HG02884 (cell line): Measurements from ENCODE around the gene CNTN4.
"Not testable (repeated sequence)": the region's sequence is repeated elsewhere in the genome, so short reads cannot be mapped to it uniquely, and the experiment has no call there.

Experiments used
- ATAC-seq: cut with Tn5 transposase; IDR thresholded peaks from one replicate; pipeline ENCODE4 v1.9.1; 2021; ENCODE audit warnings: mild to moderate bottlenecking, moderate library complexity; ENCODE audit not compliant: unreplicated experiment

CNTN4 gene

GRCh38 chr3:2771741-2772140 is 673.1 kb downstream of the CNTN4 start:
- ATAC-seq: no peak

- no peak for ATAC-seq
These were observed 674.1 kb downstream of the CNTN4 start for GRCh38 chr3:2772803-2773202.

- no peak for ATAC-seq
These were observed 676.0 kb downstream of the CNTN4 start for GRCh38 chr3:2774481-2775249.

- no peak for ATAC-seq
These were observed 684.6 kb downstream of the CNTN4 start for GRCh38 chr3:2783261-2783660.

GRCh38 chr3:2784627-2785026 is 686.0 kb downstream of the CNTN4 start:
- ATAC-seq: peak; percentile 61

- ATAC-seq: no peak
These were observed 691.7 kb downstream of the CNTN4 start for GRCh38 chr3:2790266-2790815.

- ATAC-seq: no peak
These were observed 693.8 kb downstream of the CNTN4 start for GRCh38 chr3:2792432-2792831.

GRCh38 chr3:2793987-2794386 is 695.3 kb downstream of the CNTN4 start:
- ATAC-seq: no peak

DNA sequence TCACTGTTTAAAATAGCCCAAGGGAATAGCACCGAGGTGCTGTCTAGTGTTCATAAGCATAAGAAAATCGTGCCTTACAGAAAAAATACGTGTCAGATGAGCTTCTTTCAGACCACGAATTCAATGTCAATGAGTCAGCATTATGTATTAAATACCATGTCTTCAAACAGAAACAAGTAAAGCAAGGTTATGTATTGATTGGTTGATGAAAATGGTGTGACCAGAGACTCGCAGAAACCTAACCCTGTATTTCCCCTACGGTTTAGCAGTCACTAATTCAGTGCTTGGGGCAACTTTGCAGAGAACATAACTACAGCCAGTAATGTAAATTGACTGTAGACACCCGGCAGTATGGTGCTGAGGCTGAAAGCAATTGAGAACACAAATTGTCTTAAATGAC is 703.8 kb downstream of the CNTN4 start:
- no peak for ATAC-seq

- ATAC-seq: no peak
These were observed 708.8 kb downstream of the CNTN4 start for GRCh38 chr3:2807514-2807913.

DNA sequence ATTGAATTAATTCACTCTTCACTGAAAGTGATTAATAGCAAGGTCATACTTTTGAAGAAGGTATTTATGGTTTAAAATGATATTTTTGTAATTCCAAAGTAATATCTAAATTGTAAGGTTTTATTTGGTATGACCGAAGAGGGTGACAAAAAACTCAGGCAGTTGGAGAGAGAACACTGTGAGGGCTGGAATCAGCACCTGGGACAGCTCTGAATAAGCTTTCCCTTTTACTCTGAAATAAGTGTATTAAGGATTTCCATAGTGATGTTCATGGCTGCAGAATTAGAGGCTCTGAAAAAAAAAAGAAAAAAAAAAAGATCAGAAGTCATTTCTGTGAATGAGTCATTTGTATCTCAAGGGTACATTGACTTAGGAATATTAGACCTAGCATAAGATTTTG is 712.1 kb downstream of the CNTN4 start:
- no peak for ATAC-seq

DNA sequence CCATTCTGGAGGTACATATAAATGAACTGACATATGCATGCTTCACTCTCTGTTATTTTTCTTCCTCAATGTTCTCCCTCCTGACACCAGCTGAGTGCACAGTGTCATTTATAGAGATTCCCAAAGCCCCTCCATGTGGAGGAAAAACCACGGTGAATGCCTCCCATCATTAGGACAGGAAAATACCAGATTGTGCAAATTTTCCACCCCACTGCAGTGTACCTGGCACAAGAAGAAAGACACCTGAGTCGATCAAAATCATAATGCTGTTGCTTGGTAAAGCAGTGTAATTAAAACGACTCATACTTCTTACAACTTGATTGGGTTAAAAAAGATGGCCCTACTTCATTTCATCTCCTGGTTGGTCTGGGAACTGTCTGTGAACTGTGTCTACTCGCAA is 720.9 kb downstream of the CNTN4 start:
- no peak for ATAC-seq

GRCh38 chr3:2820982-2821381 is 722.3 kb downstream of the CNTN4 start:
- ATAC-seq: not testable (repeated sequence)

GRCh38 chr3:2822611-2823010 is 723.9 kb downstream of the CNTN4 start:
- no peak for ATAC-seq

DNA sequence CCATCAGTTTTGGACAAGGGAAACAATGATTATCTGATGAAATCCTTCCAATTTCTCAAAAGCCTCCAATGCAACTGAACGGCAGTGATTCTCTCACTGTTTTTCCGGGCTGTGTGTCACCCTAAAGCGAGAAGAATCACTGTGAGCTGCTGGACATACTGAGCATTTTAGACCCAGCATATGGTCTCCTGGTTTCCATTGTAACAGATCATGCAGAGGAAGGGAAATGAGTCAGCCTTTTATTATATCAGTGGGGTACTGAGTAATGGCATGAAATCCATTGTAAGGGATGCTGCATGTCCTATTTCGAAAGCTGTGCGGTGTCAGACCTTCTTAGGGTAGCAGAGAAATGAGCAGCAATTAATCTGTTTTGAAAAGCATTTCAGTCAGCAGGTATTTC is 724.4 kb downstream of the CNTN4 start:
- no peak for ATAC-seq

- ATAC-seq: no peak
These were observed 725.0 kb downstream of the CNTN4 start for GRCh38 chr3:2823437-2824211.

DNA sequence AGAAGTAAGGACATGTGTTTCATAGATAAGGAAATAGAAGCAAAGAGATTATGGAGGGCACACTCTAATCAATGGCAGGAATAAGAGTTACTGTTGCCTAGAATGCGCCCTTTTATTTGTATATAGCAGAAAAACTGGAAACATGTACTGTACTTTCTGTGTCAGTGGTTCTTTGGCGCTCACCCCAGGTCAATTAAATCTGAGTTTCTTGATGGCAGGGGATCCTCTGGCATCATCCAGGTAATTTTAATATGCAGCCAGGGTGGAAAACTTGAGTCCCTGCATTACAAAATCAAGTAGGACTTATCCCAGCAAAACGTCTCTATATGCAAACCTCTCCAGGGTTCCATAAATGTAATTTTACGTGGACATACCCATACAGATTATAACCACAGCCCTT is 727.4 kb downstream of the CNTN4 start:
- no peak for ATAC-seq

- peak; percentile 93 for ATAC-seq
These were observed 727.8 kb downstream of the CNTN4 start for GRCh38 chr3:2826453-2826852.

GRCh38 chr3:2837239-2837638 is 738.6 kb downstream of the CNTN4 start:
- ATAC-seq: no peak

DNA sequence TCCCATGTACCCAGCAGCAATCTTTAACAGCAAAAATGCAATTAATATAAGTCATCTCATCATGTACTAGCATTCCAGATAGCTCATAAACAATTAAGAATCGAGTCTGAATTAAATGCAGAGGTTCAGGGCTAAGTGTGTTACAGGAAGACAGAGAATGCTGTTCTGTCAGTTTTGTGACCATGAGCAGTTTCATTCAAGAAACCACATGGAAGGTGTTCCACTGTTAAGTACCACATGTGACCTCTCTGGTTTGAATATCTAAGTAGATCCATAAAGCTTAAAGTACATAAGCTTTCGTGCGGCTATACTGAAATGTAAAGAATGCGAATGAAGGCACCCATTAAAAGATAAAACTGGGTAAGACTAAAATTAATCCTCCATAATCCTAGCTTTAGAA is 739.2 kb downstream of the CNTN4 start:
- ATAC-seq: no peak

GRCh38 chr3:2838546-2839157 is 740.0 kb downstream of the CNTN4 start:
- no peak for ATAC-seq

GRCh38 chr3:2839876-2840275 is 741.2 kb downstream of the CNTN4 start:
- no peak for ATAC-seq
